SK-N-SH treated with all-trans-retinoic acid at 6 μM for 48 hours (cell line): ENCODE results near the gene RALGAPA1.

Source experiments
- CREB5 ChIP-seq: fragments of 250-450 bp; sonication (Bioruptor Pico); IDR thresholded peaks from 2 replicates; pipeline ENCODE4 v1.5.1; 2020; ENCODE audit warnings: low read depth, mild to moderate bottlenecking, moderate library complexity
- POU6F1 ChIP-seq: fragments of 250-450 bp; sonication (Bioruptor Pico); IDR thresholded peaks from 2 replicates; pipeline ENCODE4 v1.8.0; 2021; ENCODE audit warnings: low read depth, mild to moderate bottlenecking, moderate library complexity, borderline replicate concordance

GRCh38 chr14:35551081-35551480 lies 258.0 kb downstream of the RALGAPA1 start:
- no peak for TF ChIP-seq POU6F1
- TF ChIP-seq CREB5 (CRISPR knock-in tag) = no peak
